Stomach (tissue), 4 donors: ENCODE results near the gene COIL.

ENCODE experiments used
- EP300 ChIP-seq: sonication (generic); formaldehyde crosslinking; IDR thresholded peaks from one replicate; pipeline ENCODE4 v1.6.1; 2017; ENCODE audit warnings: antibody characterized with exemption
- POLR2A ChIP-seq, 4 donors: fragments of 450-650 bp; IDR thresholded peaks; one replicate each; pipeline ENCODE4 v1.6.1; 2016; ENCODE audit warnings: antibody characterized with exemption in 4 of 4, control low read depth in 2 of 4, mild to moderate bottlenecking in 1 of 4, moderate library complexity in 1 of 4
- POLR2AphosphoS5 ChIP-seq, 3 donors: sonication (generic); formaldehyde crosslinking; IDR thresholded peaks; one replicate each; pipeline ENCODE4 v1.6.1; 2016; ENCODE audit warnings: antibody characterized with exemption in 3 of 3
- TF ChIP-seq, protein P1 (sequence below), 7 experiments: fragments of 450-650 bp in 4 of 7; fragments of 200-600 bp in 3 of 7; sonication (generic) in 3 of 7; IDR thresholded peaks; one replicate each; pipeline ENCODE4 v1.5.1; 2016 to 2019; ENCODE audit warnings: antibody characterized with exemption in 7 of 7, control low read depth in 2 of 7, mild to moderate bottlenecking in 1 of 7

DNA sequence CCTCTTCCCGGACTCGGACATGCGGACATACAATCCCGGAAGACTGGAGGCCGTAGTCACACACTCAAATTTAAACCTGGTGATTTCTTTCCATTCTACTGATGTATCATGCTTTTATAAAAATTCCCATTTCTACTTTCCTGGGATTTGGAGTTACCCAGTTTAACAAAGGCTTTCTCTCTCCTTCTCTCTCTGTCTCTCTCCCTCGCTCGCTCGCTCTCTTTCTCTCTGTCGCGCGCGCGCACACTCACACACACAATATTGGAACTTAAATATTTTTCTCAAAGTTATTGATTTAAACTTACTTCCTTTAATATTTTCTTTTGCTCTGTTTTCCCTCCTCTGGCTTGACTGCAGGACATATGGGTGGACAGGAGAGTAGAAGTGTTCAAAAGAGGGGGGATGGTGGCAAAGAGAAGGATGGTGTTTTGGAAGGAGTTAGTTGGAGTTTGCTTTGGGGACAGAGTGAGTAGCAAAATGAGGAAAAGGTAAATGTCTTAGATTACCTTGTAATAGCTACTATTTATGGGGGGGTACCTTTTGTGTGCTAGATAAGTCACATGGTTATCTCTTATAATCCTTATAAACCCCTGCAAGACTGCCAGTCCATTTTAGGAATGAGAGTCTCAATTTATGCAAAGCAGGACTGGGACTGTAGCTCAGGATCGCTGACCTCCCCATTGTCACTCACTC, 46.1 kb downstream of the COIL start:
- TF ChIP-seq, protein P1, sequence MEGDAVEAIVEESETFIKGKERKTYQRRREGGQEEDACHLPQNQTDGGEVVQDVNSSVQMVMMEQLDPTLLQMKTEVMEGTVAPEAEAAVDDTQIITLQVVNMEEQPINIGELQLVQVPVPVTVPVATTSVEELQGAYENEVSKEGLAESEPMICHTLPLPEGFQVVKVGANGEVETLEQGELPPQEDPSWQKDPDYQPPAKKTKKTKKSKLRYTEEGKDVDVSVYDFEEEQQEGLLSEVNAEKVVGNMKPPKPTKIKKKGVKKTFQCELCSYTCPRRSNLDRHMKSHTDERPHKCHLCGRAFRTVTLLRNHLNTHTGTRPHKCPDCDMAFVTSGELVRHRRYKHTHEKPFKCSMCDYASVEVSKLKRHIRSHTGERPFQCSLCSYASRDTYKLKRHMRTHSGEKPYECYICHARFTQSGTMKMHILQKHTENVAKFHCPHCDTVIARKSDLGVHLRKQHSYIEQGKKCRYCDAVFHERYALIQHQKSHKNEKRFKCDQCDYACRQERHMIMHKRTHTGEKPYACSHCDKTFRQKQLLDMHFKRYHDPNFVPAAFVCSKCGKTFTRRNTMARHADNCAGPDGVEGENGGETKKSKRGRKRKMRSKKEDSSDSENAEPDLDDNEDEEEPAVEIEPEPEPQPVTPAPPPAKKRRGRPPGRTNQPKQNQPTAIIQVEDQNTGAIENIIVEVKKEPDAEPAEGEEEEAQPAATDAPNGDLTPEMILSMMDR (IDR thresholded peaks at IDR 0.05) = no peak
- TF ChIP-seq POLR2AphosphoS5 (IDR thresholded peaks at IDR 0.05) (no peak), EP300 (no peak), POLR2A (IDR thresholded peaks at IDR 0.05) (no peak)
